NT2/D1 (cell line): ENCODE measurements around the gene ESAM.

Experiments used
- SUZ12 ChIP-seq: IDR thresholded peaks from 2 replicates; pipeline ENCODE4 v1.6.1; 2011; ENCODE audit not compliant: insufficient read length, insufficient read depth; ENCODE audit errors: extremely low read depth
- ZNF274 ChIP-seq: IDR thresholded peaks from 2 replicates; pipeline ENCODE4 v1.6.1; 2011; ENCODE audit warnings: mild to moderate bottlenecking, low read depth, low read length

- TF ChIP-seq SUZ12, result no peak
- no peak for TF ChIP-seq ZNF274
These were observed 42.8 kb upstream of the ESAM start for GRCh38 chr11:124804884-124805283.
